Left ventricle myocardium inferior (tissue), 1 donor: Measurements from ENCODE around the gene TTLL6. TPM values are rescaled to one million over a fixed set of nuclear protein-coding genes. Genes with fewer than 3 reads are reported as not detected.

Experiments
- DNase-seq: peaks from one replicate; pipeline ENCODE4 v3.0.0-alpha.2; 2020
- H3K27ac ChIP-seq: fragments of 200-600 bp; replicated peaks from 2 replicates; pipeline ENCODE4 v1.8.0; 2021
- H3K27me3 ChIP-seq: fragments of 200-600 bp; 2 replicates; pipeline ENCODE4 v1.8.0; 2021; ENCODE audit warnings: low read depth
- H3K36me3 ChIP-seq: fragments of 200-600 bp; 2 replicates; pipeline ENCODE4 v1.8.0; 2021
- H3K4me1 ChIP-seq: fragments of 200-600 bp; 2 replicates; pipeline ENCODE4 v1.8.0; 2021
- H3K4me3 ChIP-seq: fragments of 200-600 bp; 2 replicates; pipeline ENCODE4 v1.8.0; 2021; ENCODE audit warnings: mild to moderate bottlenecking, moderate library complexity
- H3K9me3 ChIP-seq: fragments of 200-600 bp; replicated peaks from 2 replicates; pipeline ENCODE4 v1.8.0; 2021
- intact Hi-C: fragments of 100-400 bp; cut with micrococcal nuclease; formaldehyde crosslinking; loops from one replicate; pipeline ENCODE4 v1.11.0; 2022
- total RNA-seq: library from RNA; stranded (reverse); fragmentation: NEBNext Ultra II Directional; extraction: Animal tissue kit (Norgen Biotek cat#: 25700); gene quantifications from one replicate; pipeline ENCODE4 v1.2.1, GENCODE V29; 2021
- TF ChIP-seq, protein P1 (sequence below): fragments of 200-600 bp; IDR thresholded peaks from 2 replicates; pipeline ENCODE4 v1.8.0; 2021; ENCODE audit warnings: antibody characterized with exemption, mild to moderate bottlenecking, borderline replicate concordance
- donor health status: DM: no; HTN: yes; CAD: no; lungs with severe emphysema.

Gene TTLL6
- total RNA-seq, 1 donor from 2014 or later, result not detected

- H3K9me3 ChIP-seq, result no peaks in the 10 kb centered on the region
- TF ChIP-seq, protein P1, sequence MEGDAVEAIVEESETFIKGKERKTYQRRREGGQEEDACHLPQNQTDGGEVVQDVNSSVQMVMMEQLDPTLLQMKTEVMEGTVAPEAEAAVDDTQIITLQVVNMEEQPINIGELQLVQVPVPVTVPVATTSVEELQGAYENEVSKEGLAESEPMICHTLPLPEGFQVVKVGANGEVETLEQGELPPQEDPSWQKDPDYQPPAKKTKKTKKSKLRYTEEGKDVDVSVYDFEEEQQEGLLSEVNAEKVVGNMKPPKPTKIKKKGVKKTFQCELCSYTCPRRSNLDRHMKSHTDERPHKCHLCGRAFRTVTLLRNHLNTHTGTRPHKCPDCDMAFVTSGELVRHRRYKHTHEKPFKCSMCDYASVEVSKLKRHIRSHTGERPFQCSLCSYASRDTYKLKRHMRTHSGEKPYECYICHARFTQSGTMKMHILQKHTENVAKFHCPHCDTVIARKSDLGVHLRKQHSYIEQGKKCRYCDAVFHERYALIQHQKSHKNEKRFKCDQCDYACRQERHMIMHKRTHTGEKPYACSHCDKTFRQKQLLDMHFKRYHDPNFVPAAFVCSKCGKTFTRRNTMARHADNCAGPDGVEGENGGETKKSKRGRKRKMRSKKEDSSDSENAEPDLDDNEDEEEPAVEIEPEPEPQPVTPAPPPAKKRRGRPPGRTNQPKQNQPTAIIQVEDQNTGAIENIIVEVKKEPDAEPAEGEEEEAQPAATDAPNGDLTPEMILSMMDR, result no peak
- no peak overlapping the region for H3K27ac ChIP-seq
- DNase-seq, result no peak
- peaks cover 42% of the 10 kb centered on the region for H3K4me1 ChIP-seq
- H3K36me3 ChIP-seq, result no peaks in the 10 kb centered on the region
- intact Hi-C loops, result no loop called here
- H3K4me3 ChIP-seq, result no peak overlapping the region
- peaks cover 100% of the 10 kb centered on the region for H3K27me3 ChIP-seq
These were observed 96.0 kb downstream of the TTLL6 start for GRCh38 chr17:48721009-48721402.

- intact Hi-C loops, result no loop called here
- peaks cover 100% of the 10 kb centered on the region for H3K27me3 ChIP-seq
- peaks cover 40% of the 10 kb centered on the region for H3K4me1 ChIP-seq
- DNase-seq, result no peak
- no peak overlapping the region for H3K4me3 ChIP-seq
- H3K36me3 ChIP-seq, result no peaks in the 10 kb centered on the region
- no peak overlapping the region for H3K27ac ChIP-seq
- TF ChIP-seq, protein P1, result no peak
- no peaks in the 10 kb centered on the region for H3K9me3 ChIP-seq
These were observed 96.6 kb downstream of the TTLL6 start for GRCh38 chr17:48720266-48721008.

- H3K36me3 ChIP-seq, result no peaks in the 10 kb centered on the region
- peaks cover 100% of the 10 kb centered on the region for H3K27me3 ChIP-seq
- TF ChIP-seq, protein P1, result no peak
- no peak overlapping the region for H3K27ac ChIP-seq
- peaks cover 33% of the 10 kb centered on the region for H3K4me1 ChIP-seq
- intact Hi-C loops, result no loop called here
- H3K4me3 ChIP-seq, result no peak overlapping the region
- no peak for DNase-seq
- H3K9me3 ChIP-seq, result no peaks in the 10 kb centered on the region
These were observed 97.3 kb downstream of the TTLL6 start for GRCh38 chr17:48719642-48720265.

- peaks cover 26% of the 10 kb centered on the region for H3K4me1 ChIP-seq
- DNase-seq, result no peak
- H3K9me3 ChIP-seq, result no peaks in the 10 kb centered on the region
- no peak overlapping the region for H3K27ac ChIP-seq
- H3K36me3 ChIP-seq, result no peaks in the 10 kb centered on the region
- TF ChIP-seq, protein P1, result no peak
- H3K27me3 ChIP-seq, result peaks cover 100% of the 10 kb centered on the region
- H3K4me3 ChIP-seq, result peak overlapping the region; percentile 35
- intact Hi-C loops, result no loop called here
These were observed 98.0 kb downstream of the TTLL6 start for GRCh38 chr17:48718761-48719641.

GRCh38 chr17:48718227-48718760, 98.7 kb downstream of the TTLL6 start:
- Histone ChIP-seq H3K27ac (no peak overlapping the region), H3K36me3 (no peaks in the 10 kb centered on the region), H3K4me3 (no peak overlapping the region), H3K27me3 (peaks cover 100% of the 10 kb centered on the region), H3K4me1 (peaks cover 18% of the 10 kb centered on the region), H3K9me3 (no peaks in the 10 kb centered on the region)
- intact Hi-C loops, result no loop called here
- TF ChIP-seq, protein P1, result no peak
- no peak for DNase-seq
